Naive thymus-derived CD8-positive, alpha-beta T cell (primary cell): Measurements from ENCODE around the gene SLC17A3. TPM values are rescaled to one million over a fixed set of nuclear protein-coding genes. Genes with fewer than 3 reads are reported as not detected.
A peak's percentile ranks its signal among the peaks of the same experiment; 100 is the strongest.

Experiments
- ATAC-seq, 2 donors: fragments of 150-1000 bp; cut with Tn5 transposase in 1 of 2; sonication (Bioruptor Pico), chemical (Tn5 transposase) in 1 of 2; 1 replicate in 1 of 2; 2 replicates in 1 of 2; pipeline ENCODE4 v1.10.0; 2021; ENCODE audit warnings: mild to moderate bottlenecking in 2 of 2, moderate library complexity in 2 of 2
- POLR2A ChIA-PET: fragments of 350-600 bp; sonication (Branson Sonifier 250); formaldehyde crosslinking; loops from one replicate; lab custom pipeline; 2021; ENCODE audit warnings: antibody characterized with exemption; lab: Charles Lee
- DNase-seq, 10 donors: peaks; one replicate each; pipeline versions ENCODE4 v3.0.0 to v3.0.0-alpha.2; 2020 to 2022
- H3K27ac Mint-ChIP-seq, 10 donors: one replicate each; pipeline ENCODE4 v1.8.0; 2020 to 2022; ENCODE audit warnings: mild to moderate bottlenecking in 10 of 10, mixed read lengths in 10 of 10, moderate library complexity in 4 of 10, inconsistent platforms in 1 of 10
- H3K27me3 Mint-ChIP-seq, 5 donors: one replicate each; pipeline ENCODE4 v1.8.0; 2021 to 2022; ENCODE audit warnings: mixed read lengths in 5 of 5
- H3K36me3 Mint-ChIP-seq, 3 donors: one replicate each; pipeline ENCODE4 v1.8.0; 2020 to 2022; ENCODE audit warnings: mixed read lengths in 3 of 3, mild to moderate bottlenecking in 2 of 3, inconsistent platforms in 1 of 3
- H3K4me1 Mint-ChIP-seq, 4 donors: one replicate each; pipeline ENCODE4 v1.8.0; 2021 to 2022; ENCODE audit warnings: mixed read lengths in 4 of 4
- H3K4me3 Mint-ChIP-seq, 10 donors: one replicate each; pipeline ENCODE4 v1.8.0; 2020 to 2022; ENCODE audit warnings: mild to moderate bottlenecking in 10 of 10, mixed read lengths in 10 of 10, moderate library complexity in 6 of 10, inconsistent platforms in 1 of 10
- H3K9me3 Mint-ChIP-seq, 9 donors: one replicate each; pipeline ENCODE4 v1.8.0; 2020 to 2022; ENCODE audit warnings: mixed read lengths in 9 of 9, mild to moderate bottlenecking in 3 of 9, inconsistent platforms in 1 of 9, moderate library complexity in 1 of 9
- polyA plus RNA-seq, 3 donors: library from polyadenylated mRNA; unstranded; fragments of 300-500 nt; fragmentation: Illumina TruSeq; gene quantifications; one replicate each; pipeline ENCODE4 v1.2.3, GENCODE V29; 2021
- total RNA-seq, 8 experiments: library from RNA in 2 of 8; stranded (reverse) in 2 of 8; gene quantifications; one replicate each; pipeline ENCODE4 v1.2.3 and lab custom pipeline; 2021 to 2026

Gene SLC17A3, protein sequence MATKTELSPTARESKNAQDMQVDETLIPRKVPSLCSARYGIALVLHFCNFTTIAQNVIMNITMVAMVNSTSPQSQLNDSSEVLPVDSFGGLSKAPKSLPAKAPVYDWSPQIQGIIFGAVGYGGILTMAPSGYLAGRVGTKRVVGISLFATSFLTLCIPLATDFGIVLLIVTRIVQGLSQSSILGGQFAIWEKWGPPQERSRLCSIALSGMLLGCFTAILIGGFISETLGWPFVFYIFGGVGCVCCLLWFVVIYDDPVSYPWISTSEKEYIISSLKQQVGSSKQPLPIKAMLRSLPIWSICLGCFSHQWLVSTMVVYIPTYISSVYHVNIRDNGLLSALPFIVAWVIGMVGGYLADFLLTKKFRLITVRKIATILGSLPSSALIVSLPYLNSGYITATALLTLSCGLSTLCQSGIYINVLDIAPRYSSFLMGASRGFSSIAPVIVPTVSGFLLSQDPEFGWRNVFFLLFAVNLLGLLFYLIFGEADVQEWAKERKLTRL
- total RNA-seq (not detected), polyA plus RNA-seq (under 1 TPM in 1 of 3 donors, not detected in 2; 0.35 TPM), total RNA-seq (lab: John Stamatoyannopoulos, UW) (0 to 0.21 (median 0) reads per million in 6 experiments)

- Mint-ChIP-seq H3K4me1 (peaks cover 5 to 20% (median 17%) of the 10 kb centered on the region in 4 donors), H3K27me3 (peaks cover 0 to 3% (median 0%) of the 10 kb centered on the region in 5 donors), H3K4me3 (peak within 1 kb of the TSS in 1 of 10 donors; percentile 22), H3K36me3 (no peaks in the 10 kb centered on the region), H3K27ac (no peak within 1 kb of the TSS), H3K9me3 (no peaks in the 10 kb centered on the region)
- POLR2A ChIA-PET, result no interaction called here
- DNase-seq (no peak), ATAC-seq (no peak)
Measured at GRCh38 chr6:25874118-25874517, at the start of gene SLC17A3. TSS of gene SLC17A3 (minus strand) at chr6:25874243. CDS start at chr6:25868387, 5,856 bp downstream.

- POLR2A ChIA-PET, result no interaction called here
- Mint-ChIP-seq H3K4me3 (no peak overlapping the region), H3K9me3 (no peaks in the 10 kb centered on the region), H3K27ac (no peak overlapping the region), H3K27me3 (peaks cover 0 to 2% (median 0%) of the 10 kb centered on the region in 5 donors), H3K4me1 (no peaks in the 10 kb centered on the region), H3K36me3 (no peaks in the 10 kb centered on the region)
- DNase-seq (no peak), ATAC-seq (no peak)
Measured at GRCh38 chr6:25922301-25922700, 48.3 kb upstream of the SLC17A3 start.

DNA sequence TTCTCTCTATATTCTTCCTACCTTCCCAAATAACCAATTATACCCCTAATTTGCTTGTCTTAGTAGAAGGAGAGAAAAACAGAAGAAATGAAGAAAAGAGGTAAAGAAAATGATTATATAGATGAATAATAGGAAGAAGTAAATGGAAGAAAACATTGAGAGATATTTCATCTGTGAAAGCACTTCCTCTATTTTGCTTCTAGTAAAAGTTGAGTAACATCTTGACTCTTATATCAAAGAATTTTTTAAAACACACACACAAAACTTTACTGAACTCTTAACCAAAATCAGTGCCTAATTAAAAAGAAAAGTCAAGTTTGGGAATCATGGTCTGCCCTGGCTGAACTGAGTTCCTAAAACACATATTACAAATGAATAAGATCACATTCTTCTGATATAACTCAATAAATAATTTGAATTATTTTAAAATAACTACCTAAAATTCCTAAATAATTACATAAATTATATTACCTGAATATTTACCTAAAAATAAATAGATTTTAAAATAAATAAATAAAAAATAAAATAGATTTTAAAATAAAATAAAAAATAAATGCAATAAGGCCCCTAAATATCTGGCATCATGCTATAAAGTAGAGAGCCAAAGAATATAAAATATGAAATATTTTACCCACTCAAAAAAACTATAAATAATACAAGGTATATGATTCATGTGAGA lies 47.6 kb upstream of the SLC17A3 start:
- H3K4me3 Mint-ChIP-seq, result no peak overlapping the region
- H3K36me3 Mint-ChIP-seq, result no peaks in the 10 kb centered on the region
- POLR2A ChIA-PET, result no interaction called here
- DNase-seq (no peak), ATAC-seq (no peak)
- H3K9me3 Mint-ChIP-seq, result no peaks in the 10 kb centered on the region
- H3K27ac Mint-ChIP-seq, result no peak overlapping the region
- H3K4me1 Mint-ChIP-seq, result no peaks in the 10 kb centered on the region
- peaks cover 0 to 2% (median 0%) of the 10 kb centered on the region in 5 donors for H3K27me3 Mint-ChIP-seq

DNA sequence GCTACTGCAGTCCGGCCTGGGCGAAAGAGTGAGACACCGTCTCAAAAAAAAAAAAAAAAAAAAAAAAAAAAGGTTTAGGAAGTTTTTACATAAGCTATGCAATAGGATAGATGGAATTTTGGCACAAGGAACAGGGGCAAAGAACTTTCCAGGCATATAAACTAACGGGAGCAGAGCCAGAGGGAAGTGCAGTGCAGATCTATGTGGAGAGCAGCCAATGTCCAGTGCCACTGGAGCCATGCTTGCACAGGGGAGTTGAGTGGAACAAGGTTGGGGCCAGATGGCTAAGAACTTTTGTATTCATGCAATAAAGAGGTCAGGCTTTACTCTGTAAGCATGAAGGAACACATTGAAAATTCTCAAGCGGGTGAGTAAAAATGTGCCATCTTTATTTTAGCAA lies 45.6 kb upstream of the SLC17A3 start:
- Mint-ChIP-seq H3K9me3 (no peaks in the 10 kb centered on the region), H3K27ac (no peak overlapping the region), H3K4me3 (no peak overlapping the region), H3K27me3 (peaks cover 0 to 4% (median 0%) of the 10 kb centered on the region in 5 donors), H3K4me1 (no peaks in the 10 kb centered on the region), H3K36me3 (no peaks in the 10 kb centered on the region)
- ATAC-seq (no peak), DNase-seq (no peak)
- POLR2A ChIA-PET, result no interaction called here

GRCh38 chr6:25918083-25918683 lies 44.1 kb upstream of the SLC17A3 start:
- H3K27ac Mint-ChIP-seq, result no peak overlapping the region
- POLR2A ChIA-PET, result no interaction called here
- no peak overlapping the region for H3K4me3 Mint-ChIP-seq
- H3K27me3 Mint-ChIP-seq, result peaks cover 0 to 4% (median 2%) of the 10 kb centered on the region in 5 donors
- DNase-seq, result no peak
- no peaks in the 10 kb centered on the region for H3K36me3 Mint-ChIP-seq
- no peak for ATAC-seq
- no peaks in the 10 kb centered on the region for H3K4me1 Mint-ChIP-seq
- no peaks in the 10 kb centered on the region for H3K9me3 Mint-ChIP-seq

DNA sequence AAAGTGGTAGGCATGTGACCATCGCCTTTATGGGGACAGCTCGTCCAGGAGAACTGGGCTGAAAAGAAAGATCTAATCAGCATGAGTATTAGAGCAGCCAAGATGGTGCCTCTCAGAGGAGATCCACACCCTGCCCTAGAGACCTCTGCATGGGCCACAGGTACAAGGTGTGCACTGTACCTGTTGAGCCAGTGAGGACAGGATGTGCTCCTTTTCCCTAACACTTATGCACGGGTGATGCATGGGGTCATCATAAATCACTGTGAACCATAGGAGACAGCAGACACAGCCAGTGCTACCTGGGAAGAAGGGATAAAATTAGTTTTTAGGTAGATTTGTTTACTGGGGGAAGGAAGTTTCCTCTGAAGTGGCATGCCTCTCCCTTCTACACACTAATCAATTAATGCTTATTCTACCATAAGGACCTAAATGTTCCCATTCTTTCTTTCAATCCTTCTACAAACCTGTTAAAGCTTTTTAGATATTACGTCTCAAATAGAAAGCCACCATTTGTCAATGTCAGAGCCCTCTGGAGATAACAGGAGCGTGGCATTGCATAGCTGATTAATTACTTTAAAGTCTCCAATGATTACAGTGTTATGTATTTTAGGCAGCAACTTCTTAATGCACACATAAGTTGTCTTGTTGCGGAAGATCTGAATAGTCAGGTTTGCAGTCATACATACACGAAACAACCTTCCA lies 42.9 kb upstream of the SLC17A3 start:
- POLR2A ChIA-PET, result no interaction called here
- ATAC-seq, result no peak

DNA sequence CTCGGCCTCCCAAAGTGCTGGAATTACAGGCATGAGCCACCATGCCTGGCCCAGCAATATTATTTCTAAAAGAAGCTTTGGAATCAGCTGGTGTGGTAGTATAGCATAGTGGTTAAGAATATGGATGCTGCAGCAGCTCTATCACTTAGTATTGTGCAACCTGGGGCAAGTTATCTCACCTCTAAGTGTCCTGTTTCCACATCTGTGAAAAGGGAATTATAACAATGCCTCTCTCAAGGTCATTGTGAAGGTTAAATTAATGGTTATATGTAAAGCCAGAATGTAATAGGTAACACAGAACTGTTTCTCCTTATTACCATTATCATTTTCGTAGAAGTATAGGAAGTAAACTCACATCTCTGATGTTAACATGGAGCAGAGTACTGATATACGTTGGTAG lies 42.3 kb upstream of the SLC17A3 start:
- no peaks in the 10 kb centered on the region for H3K36me3 Mint-ChIP-seq
- POLR2A ChIA-PET, result no interaction called here
- H3K4me1 Mint-ChIP-seq, result no peaks in the 10 kb centered on the region
- H3K4me3 Mint-ChIP-seq, result no peak overlapping the region
- no peak overlapping the region for H3K27ac Mint-ChIP-seq
- peaks cover 0 to 4% (median 2%) of the 10 kb centered on the region in 5 donors for H3K27me3 Mint-ChIP-seq
- DNase-seq, result no peak
- no peak for ATAC-seq
- no peaks in the 10 kb centered on the region for H3K9me3 Mint-ChIP-seq

More for the DNA sequence above, 42.9 kb upstream of the SLC17A3 start:
- no peaks in the 10 kb centered on the region for H3K36me3 Mint-ChIP-seq
- H3K27ac Mint-ChIP-seq, result no peak overlapping the region
- no peaks in the 10 kb centered on the region for H3K9me3 Mint-ChIP-seq
- no peak for DNase-seq
- peaks cover 0 to 4% (median 2%) of the 10 kb centered on the region in 5 donors for H3K27me3 Mint-ChIP-seq
- H3K4me1 Mint-ChIP-seq, result no peaks in the 10 kb centered on the region
- no peak overlapping the region for H3K4me3 Mint-ChIP-seq

- H3K4me3 Mint-ChIP-seq, result no peak overlapping the region
- H3K4me1 Mint-ChIP-seq, result no peaks in the 10 kb centered on the region
- no peak overlapping the region for H3K27ac Mint-ChIP-seq
- POLR2A ChIA-PET, result no interaction called here
- H3K9me3 Mint-ChIP-seq, result no peaks in the 10 kb centered on the region
- DNase-seq (no peak), ATAC-seq (no peak)
- H3K36me3 Mint-ChIP-seq, result no peaks in the 10 kb centered on the region
- H3K27me3 Mint-ChIP-seq, result peaks cover 0 to 4% (median 2%) of the 10 kb centered on the region in 5 donors
Measured at GRCh38 chr6:25913741-25914140, 39.7 kb upstream of the SLC17A3 start.

DNA sequence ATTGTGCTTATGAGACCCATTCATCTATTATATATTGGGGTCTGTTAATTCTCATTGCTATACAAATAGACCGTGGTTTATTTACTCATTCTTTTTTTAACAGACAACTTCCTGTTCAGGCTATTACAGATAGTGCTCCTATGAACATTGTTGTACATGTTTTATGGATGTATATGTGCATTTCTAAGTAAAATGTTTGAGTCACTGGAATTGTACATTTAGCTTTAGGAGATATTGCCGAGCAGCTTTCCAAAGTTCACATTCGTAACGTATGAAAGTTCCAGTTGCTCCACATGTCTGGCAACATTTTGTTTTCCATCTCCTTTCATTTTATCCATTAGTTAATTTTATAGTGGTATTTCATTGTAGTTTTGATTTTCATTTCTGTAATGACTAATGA lies 37.3 kb upstream of the SLC17A3 start:
- no peak overlapping the region for H3K27ac Mint-ChIP-seq
- peaks cover 0 to 11% (median 2%) of the 10 kb centered on the region in 5 donors for H3K27me3 Mint-ChIP-seq
- no peaks in the 10 kb centered on the region for H3K36me3 Mint-ChIP-seq
- DNase-seq, result no peak
- no peaks in the 10 kb centered on the region for H3K9me3 Mint-ChIP-seq
- no peak for ATAC-seq
- POLR2A ChIA-PET, result no interaction called here
- peaks cover 0 to 5% (median 0%) of the 10 kb centered on the region in 4 donors for H3K4me1 Mint-ChIP-seq
- H3K4me3 Mint-ChIP-seq, result no peak overlapping the region

GRCh38 chr6:25907475-25908014 lies 33.5 kb upstream of the SLC17A3 start:
- Mint-ChIP-seq H3K9me3 (no peaks in the 10 kb centered on the region), H3K4me1 (peaks cover 0 to 5% (median 0%) of the 10 kb centered on the region in 4 donors), H3K27ac (no peak overlapping the region), H3K36me3 (no peaks in the 10 kb centered on the region), H3K27me3 (peaks cover 4 to 12% (median 11%) of the 10 kb centered on the region in 5 donors), H3K4me3 (no peak overlapping the region)
- no peak for DNase-seq
- ATAC-seq, result no peak
- POLR2A ChIA-PET, result no interaction called here

DNA sequence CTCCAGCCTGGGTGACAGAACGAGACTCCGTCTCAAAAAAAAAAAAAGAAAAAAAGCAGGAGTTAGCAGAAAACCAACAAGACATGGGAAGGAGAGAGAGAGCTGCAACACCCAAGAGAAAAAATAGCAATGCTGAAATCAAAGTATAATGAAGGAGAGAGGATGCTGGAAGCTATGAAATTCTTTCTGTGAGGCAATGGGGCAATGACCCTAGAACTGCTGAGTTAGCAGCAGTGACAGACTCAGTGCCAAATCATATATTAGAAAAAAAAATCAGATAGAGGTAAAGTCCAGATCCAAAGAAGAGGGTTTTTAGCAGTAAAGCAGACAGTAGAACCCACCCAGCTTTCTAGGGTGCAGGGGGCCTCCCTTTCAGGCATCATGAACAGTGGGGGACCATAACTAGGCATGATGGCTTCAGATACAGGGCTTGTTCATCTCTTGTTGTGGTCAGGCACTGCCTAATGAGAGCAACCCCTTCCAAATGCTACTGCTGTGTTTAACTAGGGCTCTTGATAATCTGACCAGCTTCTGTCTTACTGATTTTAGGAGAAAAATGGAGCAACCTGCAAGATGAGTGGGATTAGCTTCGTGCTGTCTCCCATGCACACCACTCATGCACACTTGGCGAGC lies 29.5 kb upstream of the SLC17A3 start:
- DNase-seq, result no peak
- Mint-ChIP-seq H3K27me3 (peaks cover 4 to 12% (median 11%) of the 10 kb centered on the region in 5 donors), H3K9me3 (no peaks in the 10 kb centered on the region), H3K36me3 (no peaks in the 10 kb centered on the region), H3K4me3 (no peak overlapping the region), H3K27ac (peak overlapping the region in 1 of 10 donors; percentile 58), H3K4me1 (peaks cover 0 to 5% (median 0%) of the 10 kb centered on the region in 4 donors)
- ATAC-seq, result no peak
- POLR2A ChIA-PET, result no interaction called here

- Mint-ChIP-seq H3K27me3 (peaks cover 4 to 12% (median 6%) of the 10 kb centered on the region in 5 donors), H3K4me1 (no peaks in the 10 kb centered on the region), H3K4me3 (no peak overlapping the region), H3K36me3 (no peaks in the 10 kb centered on the region), H3K9me3 (no peaks in the 10 kb centered on the region), H3K27ac (no peak overlapping the region)
- no peak for ATAC-seq
- POLR2A ChIA-PET, result no interaction called here
- DNase-seq, result no peak
Measured at GRCh38 chr6:25902071-25902470, 28.0 kb upstream of the SLC17A3 start.
